Measurements from ENCODE around the gene FAM20C.

The FAM20C gene

DNA sequence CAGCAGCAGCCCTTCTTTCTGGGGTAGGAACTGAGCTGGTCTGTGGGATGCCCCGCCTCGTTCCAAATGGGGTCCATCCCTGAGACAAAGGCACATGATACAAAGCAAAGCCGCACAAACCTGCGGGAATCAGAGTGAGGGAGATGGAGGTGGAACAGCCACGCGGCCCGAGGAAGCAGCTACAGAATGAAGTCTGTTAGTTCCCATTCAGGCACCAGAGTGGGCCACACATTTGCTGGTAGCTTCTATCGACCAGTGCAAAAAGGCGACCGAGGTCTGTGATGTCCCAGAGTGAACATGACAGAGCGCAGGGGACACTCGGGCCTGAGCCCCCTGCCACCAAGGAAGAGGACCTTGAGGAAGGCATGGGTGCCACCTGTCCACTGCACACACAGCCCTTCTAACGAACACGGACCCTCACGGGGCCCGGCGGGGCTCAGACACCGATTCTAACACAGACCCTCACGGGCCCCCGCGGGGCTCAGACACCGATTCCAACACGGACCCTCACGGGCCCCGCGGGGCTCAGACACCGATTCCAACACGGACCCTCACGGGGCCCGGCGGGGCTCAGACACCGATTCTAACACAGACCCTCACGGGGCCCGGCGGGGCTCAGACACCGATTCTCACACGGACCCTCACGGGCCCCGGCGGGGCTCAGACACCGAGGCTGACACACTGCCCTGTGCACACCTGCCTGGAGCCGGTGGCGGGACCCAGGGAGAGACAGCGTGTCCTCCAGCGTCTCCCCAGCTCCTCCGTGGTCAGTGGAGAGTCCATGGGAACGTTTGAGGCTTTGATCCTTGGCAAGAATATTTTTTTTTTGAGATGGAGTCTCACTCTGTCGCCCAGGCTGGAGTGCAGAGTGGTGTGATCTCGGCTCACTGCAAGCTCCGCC, 32.8 kb upstream of the FAM20C start:
- ATAC-seq: no peak

DNA sequence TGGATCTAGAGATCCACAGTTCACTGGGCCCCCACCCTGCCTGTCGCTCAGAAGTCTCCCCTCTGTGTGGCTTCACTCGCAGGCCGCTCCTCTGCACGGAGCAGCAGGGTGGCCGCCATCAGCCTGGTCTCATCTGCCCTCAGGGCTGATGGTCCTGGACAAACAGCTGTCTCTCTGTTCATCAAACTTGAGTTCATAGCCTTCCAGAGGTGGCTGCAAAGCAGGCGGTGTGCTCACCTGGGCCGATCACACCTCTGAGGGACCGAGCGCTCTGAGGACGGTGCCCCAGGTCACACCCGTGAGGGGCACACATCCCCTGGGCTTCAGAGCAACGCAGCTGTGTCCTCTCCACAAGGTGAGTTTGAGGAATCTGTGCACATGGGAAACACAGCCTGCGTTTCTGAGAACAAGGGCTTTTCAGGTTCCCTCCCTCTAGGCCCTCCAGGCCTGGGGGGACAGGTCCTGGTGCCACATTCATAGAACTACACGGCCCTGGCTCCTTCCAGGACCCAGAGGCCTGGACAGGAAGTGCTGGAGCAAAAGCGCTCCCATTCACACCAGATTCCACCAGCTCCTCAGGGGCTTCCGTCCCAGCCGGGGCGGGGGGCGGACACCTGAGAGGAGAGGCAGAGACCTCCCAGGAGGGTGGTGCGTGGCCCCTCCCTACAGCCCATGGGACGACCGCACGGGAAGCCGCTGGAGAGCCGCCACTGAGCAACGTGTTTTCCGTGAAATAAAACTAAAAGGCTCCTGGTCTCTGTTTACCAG, 31.2 kb upstream of the FAM20C start:
- no peak for ATAC-seq

DNA sequence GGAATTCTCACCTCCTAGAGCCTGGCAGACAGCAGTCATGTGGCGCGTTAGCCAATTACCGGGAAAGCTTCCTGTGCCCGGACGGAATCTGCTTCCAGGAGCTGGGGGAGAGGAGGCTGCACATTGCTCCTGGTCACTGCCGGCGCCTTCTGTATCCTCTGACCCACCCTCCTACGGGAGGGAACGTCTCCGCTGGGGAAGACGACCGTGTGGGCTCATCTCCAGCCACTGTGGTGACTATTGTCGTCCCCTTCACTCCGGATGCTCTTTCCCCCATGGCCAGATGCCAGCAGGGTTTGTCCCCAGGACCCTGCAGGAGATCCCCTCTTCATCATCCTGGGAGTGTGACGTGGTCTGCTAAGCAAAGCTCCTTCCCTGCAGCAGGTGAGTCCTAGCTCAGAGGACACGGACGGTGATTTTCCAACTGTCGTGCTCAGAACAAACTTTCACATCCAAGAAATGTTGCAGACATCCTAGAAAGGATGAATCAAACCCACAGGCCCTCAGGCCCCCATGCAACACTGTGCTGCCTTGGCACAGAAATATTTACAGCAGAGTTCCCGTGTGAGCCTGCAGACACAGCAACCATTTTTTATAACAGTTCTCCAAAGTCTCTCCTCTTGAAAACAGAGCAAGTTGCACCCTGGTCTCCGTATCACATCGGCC, 29.6 kb upstream of the FAM20C start:
- no peak for ATAC-seq

DNA sequence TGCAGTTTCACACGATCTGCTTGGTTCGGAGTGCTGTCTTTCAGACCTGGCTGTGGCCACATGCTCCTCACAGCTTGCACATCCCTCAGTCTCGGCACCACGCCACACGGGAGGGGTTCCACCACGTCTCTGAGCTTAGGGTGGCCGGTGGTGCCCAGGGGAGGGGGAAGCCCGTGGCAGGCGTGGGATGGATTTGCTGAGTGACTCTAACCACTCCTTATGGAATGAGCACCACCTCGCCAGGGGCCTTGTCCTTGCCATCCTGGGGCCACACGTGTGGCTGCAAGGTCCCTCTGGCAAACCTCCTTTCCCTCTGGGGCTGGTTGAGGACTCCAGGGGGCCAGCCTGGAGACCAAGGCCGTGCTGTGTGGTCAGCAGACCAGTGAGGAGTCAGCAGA, 29.1 kb upstream of the FAM20C start:
- ATAC-seq: no peak

DNA sequence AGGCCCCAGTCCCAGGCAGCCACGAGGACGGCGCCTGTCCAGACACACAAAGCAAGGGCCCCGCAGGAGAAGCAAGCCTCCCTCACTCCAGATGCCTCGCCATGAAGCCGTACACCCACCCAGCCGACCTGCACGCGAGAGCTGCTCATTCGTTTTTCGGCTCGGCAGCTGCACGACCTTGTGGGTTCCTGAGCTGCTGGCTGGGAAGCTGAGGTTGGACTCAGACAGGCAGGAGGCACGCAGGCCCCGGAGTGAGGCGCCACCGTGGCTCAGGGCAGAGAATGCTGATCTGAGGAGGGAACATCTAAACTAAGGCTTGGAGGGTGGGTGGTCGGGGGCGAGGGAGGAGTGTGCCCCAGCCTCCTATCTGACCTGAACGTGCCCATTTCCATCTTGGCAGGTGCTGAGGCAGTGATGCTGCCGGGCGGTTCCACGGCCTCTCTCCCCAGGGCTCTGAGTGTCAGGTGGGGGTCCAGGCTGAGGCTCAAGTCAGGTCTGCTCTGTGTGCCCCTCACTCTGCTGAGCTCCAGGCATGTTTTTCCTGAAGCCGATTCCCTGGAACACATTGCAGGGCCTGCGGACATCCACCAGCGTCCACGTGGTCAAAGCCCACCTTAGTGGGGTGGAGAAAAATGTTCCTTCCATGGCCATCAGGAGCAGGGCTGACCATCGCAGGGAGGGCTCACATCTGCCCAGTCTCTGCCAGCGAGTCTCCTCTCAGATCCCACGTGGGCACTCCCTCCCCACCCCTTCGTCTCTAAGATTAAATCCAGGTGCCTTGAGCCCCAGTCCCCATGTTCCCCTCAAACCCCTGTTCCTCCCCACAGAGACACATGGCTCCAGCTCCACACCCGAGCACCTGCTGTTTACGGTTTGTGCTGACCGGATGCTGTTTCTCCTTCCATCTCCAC, 28.1 kb upstream of the FAM20C start:
- no peak for ATAC-seq

DNA sequence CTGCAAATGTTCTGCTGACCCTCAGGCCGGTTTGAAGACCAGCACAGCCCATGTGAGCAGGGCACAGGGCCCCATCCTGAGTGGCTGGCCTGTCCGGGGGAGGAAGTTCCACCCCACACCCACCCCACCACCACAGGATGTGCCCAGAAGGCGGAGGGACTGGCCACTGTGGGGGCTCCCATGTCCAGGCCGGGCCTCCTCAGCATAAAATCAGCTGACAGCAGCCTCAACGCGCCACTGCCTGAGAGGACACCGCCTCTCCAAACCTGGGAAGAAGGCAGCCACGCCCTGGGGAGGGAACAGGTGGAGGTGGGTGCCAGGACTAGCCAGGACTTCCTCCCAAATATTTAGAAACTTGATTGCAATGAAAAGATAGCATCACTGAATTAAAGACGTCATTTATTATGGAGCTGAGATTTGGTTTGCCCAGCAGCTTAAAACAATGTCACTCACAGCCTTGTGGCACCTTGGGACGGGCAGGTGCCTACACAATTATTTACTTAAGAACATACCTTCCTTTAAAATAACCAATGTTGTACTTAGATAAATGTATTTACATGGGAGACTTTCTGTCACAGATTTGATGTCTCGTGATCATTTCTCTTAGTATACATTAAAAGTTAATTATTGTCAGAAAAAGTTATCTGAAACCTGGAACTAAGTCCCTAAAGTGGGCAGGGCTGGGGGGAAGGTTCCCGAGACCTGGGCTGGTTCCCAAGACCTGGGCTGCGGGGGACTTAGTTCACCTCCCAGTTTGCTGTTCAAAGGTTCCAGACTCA, 27.3 kb upstream of the FAM20C start:
- no peak for ATAC-seq

DNA sequence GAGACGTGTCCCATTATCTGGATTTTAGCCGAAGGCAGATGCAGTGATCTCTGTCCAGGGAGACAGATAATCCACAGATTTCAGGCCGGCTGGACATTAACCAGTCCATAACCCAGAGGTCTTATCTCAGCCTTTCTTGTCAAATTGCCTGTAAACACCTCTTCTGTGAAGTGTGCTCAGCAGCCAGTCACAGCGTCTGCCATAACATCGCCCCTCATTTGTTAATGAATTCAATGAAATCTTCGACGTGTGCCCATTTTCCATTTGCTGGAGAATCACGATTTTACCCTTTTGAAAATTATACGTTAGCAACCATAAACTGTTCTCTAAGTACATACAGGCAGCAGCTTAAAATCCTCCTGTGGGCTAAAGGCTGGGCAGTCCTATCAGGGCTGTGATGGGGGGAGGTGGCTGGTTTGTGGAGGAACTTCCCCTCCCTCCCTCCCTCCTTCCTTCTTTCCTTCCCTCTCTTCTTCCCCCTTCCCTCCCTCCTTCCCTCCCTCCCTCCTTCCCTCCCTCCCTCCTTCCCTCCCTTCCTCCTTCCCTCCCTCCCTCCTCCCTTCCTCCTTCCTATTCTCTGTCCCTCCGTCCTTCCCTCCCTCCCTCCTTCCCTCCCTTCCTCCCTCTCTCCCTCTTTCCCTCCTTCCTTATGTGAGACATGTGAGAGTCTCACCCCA, 26.6 kb upstream of the FAM20C start:
- ATAC-seq: no peak

DNA sequence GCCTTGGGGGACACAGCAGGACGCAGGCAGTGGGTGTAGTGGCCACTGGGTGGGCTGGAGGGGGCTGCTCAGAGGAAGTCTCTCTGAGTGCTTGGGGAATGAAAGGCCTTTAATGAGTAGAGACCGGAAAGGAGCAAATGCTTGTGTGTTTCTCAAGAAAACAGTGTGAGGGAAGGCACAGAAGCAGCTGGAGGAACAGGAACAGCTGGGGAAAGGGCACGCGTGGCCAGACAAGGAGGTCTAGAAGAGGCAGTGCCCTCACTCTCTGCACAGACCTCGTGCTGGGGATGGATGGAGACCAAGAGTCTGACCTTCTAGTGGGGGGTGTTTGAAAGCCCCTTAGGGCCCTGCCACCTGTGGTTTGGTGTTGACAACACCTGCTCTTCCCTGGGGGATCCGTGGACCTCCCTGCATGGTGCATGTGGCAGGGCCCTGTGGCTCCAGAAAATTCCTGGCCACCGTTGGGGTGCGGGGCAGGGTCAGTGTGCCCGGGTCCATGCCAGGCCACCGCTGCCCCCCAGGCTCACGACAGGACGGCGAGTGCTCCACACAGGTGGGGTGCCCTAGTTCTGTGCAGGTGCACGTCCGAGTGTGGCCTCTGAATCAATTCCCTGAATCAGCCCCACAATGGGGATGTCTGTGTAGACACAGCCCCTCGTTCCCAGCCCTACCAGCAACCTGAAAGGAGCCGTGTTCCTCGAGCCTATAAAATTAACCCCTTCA, 25.9 kb upstream of the FAM20C start:
- ATAC-seq: no peak

DNA sequence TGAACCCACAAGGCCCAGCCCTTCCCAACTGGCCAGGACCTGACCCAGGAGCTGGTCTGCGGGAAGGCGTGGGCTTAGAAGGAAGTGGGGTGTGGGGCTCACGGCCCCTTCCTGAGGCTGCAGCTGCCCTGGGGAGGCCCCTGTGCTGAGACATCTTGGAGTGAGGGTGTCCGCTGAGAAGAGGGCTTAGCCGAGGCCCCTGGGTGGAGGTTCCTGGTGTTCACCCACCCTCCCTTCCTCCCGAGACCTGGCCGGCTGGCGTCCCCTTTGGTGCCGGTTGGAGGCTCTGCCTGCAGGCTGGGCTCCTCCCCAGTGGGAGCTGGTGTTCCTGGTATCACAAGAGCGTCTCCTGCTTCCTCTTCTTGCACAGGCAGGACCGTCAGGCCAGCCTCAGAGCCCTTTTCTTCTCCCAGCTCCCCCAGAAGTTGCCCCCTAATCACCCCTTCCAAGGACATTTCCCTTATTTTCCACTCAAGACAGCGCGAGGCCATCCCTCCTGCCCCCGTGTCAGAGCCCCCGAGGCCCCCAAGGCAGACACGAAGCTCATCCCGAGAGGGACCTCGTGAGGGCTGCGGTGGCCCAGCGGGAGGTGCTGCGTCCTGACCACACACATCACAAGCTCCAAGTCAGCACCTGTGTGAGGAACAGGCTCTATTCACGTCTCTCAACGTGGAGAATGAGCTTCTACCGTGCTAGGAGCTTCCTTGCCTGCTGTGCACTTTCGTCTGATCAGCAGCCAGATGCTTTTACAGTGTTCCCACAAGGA, 25.1 kb upstream of the FAM20C start:
- no peak for ATAC-seq

DNA sequence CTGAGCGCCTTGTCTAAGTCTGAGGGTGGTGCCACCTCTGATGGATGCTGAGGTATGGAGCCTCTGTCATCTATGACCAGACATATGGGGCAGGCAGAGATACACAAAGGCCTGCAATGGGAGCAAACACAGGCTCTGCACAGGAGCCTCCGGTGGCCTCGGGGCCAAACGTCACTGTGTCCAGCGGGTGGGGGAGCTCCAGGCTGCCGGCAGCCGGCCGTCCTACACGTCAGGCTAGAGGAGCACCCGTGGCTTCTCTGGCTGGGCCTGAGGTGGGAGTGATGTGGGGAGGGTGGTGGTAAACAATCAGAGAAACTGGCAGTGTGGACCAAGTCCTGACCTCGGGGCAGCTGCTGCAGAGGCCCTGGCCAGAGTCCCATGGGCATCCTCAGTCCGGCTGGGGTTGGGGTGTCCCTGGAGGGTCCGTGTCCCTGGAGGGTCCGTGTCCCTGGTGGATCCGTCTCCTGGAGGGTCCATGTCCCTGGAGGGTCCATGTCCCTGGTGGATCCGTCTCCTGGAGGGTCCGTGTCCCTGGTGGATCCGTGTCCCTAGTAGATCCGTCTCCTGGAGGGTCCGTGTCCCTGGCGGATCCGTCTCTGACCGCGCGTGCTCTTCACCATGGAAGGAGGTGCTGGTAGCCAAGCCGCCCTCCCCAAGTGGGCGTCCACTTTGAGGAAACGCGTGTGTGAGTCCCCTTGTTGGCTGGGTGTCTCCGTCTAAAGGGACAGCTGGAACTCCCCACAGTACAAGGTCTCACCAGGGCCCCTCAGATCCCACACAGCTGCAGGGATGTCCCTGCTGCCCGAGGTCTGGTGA, 24.2 kb upstream of the FAM20C start:
- peak in 1 of 2 donors; percentile 10 for ATAC-seq

DNA sequence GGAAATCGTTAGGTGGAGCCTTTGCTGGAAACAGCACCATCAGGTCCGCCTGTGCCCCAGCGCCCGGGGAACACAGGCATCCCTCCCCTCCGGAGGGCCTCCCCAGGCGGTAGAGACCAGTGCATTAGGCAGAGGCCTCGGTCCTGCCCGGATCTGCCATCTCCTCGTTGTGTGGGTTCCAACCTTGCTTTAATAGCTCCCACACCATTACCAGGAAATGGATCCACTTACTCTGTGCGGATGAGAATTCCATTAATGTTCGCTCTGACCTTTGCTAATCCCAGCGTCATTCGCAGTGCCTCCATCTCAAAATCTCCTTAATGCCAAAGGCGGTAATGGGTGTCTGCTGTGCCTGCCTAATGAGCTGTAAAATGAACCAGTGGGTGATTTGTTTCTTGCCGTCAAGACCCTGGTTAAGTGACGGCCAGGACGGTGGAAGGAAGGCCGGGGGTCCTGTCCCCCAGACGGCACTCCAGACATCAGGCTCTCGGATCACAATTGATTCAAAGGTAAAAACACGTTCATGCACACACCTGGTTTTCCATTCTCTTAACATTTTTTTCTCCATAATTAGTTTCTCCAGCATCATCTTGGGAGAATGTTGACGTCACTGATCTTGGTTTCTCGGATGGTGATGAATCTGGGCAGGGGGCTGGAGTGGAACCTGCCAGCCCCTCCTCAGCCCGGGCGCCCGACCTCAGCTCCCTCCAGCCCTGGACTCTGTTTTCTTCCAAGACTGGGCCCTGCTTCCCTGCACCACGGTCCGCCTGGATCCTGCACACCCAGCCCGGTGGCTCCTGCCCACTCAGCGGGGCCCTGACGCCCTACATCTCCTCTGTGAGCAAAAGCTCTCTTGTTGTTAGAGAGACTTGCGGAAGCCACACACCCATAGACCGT, 22.8 kb upstream of the FAM20C start:
- no peak for ATAC-seq

DNA sequence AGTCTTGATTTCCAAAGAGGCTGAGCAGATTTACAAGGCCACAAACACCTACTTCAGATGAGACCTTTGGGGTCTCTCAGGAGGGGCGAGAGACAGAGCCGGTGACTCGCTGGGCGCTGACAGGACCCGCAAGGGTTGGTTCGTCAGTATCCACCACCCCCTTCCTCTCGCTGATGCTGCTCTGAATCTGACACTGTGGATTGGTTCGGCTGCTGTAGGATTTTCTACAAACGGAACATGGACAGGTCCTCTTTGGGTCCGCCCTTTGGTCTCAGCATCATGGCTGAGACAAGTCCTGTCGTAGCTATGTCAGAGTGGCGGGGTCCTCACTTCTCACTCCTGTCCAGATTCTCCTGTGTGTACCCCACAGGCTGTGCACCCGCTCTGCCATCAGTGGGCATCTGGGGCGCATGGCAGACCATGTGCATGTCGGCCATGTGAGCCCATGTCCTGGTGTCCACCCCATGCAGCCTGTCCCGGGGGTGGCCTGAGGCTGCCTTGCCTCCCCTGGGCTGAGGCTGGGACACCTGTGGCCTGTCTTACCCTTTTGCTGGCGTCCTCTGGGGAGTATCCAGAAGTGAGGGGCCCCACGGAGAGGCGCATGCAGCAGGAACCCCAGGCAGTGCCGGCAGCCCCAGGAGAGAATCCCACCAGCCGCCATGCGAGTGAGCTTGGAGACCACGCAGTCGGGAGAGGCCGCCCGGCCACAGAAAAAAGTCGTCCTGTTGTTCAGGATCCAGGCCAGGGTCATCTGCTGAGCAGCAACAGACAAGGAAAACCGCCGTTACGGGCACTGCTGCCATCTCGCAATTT, 21.6 kb upstream of the FAM20C start:
- ATAC-seq: no peak

DNA sequence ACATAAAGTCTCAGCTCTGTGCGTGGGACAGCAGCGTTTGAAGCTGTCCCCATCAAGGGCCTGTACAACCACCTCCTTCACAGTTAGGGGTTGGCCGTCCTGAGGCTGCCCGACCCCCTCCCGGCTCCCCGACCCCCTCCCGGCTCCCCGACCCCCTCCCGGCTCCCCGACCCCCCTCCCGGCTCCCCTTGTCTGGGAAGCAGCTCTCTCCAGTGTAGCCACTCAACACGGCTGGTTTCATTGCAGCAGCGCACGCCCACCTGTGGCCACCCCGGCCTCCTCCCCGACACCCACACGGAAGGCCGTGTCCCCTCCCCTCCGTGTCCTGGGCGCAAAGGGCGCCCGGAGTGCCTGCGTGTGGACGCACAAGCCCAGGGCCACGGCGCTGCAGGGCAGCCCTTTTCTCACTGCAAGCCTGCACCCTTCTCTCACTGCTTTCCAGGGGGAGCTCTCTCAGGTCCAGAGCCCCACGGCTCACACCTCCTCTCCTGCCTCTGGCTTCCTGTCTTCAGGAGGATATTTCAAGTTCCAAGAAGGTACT, 20.9 kb upstream of the FAM20C start:
- ATAC-seq: no peak

DNA sequence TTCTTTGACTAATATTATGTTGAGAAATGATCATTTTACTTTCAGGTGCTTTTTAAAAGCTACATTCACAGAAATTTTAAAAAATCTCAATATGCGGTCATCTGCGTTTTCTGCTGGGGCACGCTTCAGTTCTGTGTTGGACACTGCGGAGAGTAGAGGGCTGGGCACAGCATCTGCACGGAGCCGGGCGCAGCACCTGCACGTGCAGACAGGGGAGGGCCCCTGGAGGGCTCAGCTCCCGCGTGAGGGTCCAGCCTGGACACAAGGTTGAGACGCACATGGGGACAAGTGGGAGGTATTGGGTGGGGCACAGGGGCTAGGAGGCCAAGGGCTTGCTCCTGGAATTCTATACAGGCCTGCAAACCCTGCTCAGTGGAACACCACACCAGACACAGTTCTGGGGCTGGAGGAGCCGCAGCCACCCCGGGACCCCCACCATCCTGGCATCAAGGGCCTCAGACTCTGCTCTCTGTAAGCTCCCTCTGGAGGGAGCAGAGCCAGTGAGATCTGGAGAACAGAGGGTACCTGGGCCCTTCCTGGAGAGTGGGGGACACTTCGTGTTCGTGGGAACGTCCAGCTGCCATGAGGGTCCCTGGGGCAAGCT, 20.4 kb upstream of the FAM20C start:
- no peak for ATAC-seq

DNA sequence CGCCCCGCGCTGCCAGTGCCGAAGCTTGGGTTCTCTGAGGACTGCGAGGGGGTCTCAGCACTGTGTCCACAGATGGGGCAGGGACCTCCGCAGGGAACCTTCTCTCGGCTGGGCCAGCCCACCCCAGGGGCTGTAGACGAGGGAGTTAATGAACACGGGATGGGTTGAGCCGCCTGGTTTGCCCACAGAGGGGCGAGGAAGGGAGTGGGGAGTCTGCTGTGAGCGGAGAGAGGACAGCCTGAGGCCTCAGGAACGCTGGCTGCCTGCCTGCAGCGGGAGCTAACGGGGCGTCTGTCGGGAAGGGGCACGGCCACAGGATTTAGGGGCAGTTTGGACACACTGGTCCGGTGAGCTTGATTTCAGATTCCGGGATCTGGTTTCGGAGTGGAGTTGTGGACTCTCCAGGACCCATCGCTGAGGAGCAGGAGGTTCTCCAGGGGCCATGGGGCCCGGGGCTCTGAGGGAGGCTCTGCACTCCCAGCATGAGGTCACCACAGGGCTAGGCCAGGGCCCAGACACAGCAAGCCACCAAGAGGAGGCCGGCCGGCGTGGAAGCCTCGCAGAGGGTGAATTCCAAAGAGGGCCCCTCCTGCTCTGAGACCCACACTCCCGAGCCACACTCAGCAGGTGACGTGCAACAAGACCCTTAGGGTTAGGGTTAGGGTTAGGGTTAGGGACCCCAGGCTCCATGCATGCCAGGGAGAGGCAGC, 19.0 kb upstream of the FAM20C start:
- no peak for ATAC-seq

All from activated CD4-positive, CD25-positive, alpha-beta regulatory T cell treated with anti-CD3 and anti-CD28 coated beads, Interleukin-2, amount 50 U/mL, for 24 hours (primary cell).